ENCODE measurements around the gene EFCAB11.

Gene EFCAB11

GRCh38 chr14:89957376-89957775 is 2.8 kb upstream of the EFCAB11 start:
- no peak for DNase-seq (ENCODE audit: low read depth in 1 of 2, low spot score in 1 of 2)

DNA sequence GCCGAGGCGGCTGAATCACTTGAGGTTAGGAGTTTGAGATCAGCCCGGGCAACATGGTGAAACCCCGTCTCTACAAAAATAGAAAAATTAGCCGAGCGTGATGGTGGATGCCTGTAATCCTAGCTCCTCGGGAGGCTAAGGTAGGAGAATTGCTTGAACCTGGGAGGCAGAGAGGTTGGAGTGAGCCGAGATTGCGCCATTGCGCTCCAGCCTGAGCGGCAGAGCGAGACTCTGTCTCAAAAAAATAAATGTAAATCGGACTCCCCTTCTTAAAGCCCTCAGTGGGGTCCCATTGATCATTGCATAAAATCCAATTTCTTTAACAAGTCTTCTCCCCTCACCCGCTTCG is 2.1 kb upstream of the EFCAB11 start:
- DNase-seq (ENCODE audit: low read depth in 1 of 2, low spot score in 1 of 2): no peak

GRCh38 chr14:89955745-89956660 is 1.5 kb upstream of the EFCAB11 start, which contains the start of gene TDP1:
Gene TDP1, plus strand, starts transcription at chr14:89955927. Its CDS starts 7,188 bp downstream, at chr14:89963115.
- peak; percentile 93 to 95 for DNase-seq (ENCODE audit: low read depth in 1 of 2, low spot score in 1 of 2)

GRCh38 chr14:89955022-89955744 is 653 bp upstream of the EFCAB11 start:
- DNase-seq (ENCODE audit: low read depth in 1 of 2, low spot score in 1 of 2): no peak

GRCh38 chr14:89953602-89954001 is 928 bp downstream of the EFCAB11 start:
- no peak for DNase-seq (ENCODE audit: low read depth in 1 of 2, low spot score in 1 of 2)

DNA sequence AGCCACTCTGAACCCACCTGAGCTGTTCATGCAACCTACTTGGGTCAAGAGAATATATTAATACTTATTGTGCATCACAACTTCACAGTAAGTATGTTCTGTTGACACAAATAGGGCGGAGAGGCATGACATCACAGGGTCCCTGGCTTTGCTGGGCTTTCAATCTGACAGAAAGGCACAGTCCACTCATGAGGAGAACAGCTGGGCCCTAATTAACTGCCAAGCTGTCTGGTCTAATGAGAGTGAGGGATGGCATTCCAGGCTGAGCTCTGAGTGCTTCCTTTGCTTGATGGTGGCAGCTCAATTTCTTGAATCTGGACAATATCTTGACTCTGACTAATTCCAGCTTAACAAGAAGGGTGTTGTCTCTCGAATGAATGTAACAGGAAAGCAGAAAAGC is 2.0 kb downstream of the EFCAB11 start:
- no peak for DNase-seq (ENCODE audit: low read depth in 1 of 2, low spot score in 1 of 2)

DNA sequence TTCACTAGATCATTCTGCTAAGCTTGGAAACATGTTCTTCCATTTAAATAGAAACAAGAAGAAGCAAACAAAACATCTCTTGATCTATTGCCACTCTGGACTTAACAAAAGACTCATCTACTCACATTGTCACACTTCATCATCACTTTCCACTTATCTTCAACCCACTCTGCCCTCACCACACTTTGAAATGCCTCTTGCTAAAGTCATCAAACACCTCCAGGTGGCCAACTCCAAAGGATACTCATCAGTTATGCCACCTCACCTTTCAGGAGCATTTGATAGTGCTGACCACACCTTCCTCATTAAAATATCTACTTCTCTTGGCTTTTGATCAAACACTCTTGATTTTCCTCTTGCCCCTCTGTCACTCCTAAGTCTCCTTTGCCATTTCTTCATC is 7.2 kb downstream of the EFCAB11 start:
- no peak for DNase-seq (ENCODE audit: low read depth in 1 of 2, low spot score in 1 of 2)

GRCh38 chr14:89941830-89942377 is 12.6 kb downstream of the EFCAB11 start:
- no peak for DNase-seq (ENCODE audit: low read depth in 1 of 2, low spot score in 1 of 2)

DNA sequence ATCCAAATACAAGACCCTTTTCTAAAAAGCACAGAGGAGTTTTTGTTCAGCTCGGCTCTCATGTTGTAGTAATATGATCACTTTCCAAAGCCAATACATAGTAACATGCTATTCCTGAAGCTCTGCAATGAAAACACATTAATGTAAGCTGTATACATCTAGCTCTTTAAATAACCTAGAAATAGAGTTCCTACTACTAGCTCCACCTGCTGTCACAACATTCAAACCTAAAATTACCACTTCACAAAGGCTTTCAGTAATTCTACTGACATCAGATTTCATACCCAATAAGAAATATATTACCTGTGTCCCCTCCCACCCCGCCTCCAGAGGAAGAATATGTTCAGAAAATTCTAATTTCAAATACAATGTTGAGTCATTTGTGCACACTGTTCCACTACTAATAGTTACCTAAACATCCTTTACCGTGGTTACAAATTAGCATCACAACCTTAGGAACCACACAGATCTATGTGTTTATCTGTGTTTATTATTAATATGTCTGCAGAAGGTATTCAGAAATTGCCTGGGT is 17.8 kb downstream of the EFCAB11 start:
- no peak for DNase-seq (ENCODE audit: low read depth in 1 of 2, low spot score in 1 of 2)

DNA sequence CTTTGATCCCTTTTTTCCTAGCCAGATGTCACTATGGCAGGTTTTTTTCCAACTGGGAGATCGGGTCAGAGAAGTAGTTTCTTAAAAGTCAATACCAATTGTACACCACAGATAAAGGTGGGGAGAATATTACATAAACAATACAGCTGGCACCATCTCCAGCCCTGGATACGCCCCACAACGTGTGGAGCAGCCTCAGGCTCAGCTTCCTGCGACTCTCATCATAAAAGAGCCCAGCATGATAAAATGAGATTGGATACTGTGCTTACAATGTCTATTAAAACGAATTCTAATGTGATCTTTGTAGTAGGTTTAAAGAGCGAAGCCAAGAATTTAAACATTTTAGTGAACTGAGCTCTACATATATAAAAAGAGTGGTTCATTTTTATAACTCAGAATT is 21.5 kb downstream of the EFCAB11 start:
- DNase-seq (ENCODE audit: low read depth in 1 of 2, low spot score in 1 of 2): no peak

GRCh38 chr14:89927186-89927865 is 27.2 kb downstream of the EFCAB11 start:
- DNase-seq (ENCODE audit: low read depth in 1 of 2, low spot score in 1 of 2): no peak

GRCh38 chr14:89926694-89927093 is 27.8 kb downstream of the EFCAB11 start:
- DNase-seq (ENCODE audit: low read depth in 1 of 2, low spot score in 1 of 2): no peak

DNA sequence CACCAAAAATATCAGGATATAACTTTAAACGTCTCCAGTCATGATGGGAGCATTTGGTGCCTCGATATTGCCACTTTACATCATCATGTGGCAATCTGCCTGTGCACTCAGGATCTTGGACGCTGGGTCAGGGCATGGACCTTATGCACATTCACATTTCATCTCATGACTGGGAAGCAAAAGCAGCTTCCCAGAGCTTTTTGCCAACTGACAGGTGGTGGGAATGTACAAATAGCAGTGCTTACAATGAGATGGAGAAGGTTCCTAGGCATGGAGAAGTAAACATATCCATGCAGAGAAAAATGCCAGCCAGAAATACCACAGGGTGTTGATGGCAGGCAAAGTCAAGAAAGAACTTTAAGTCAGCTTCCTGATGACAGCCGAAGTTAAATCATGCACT is 30.3 kb downstream of the EFCAB11 start:
- no peak for DNase-seq (ENCODE audit: low read depth in 1 of 2, low spot score in 1 of 2)

DNA sequence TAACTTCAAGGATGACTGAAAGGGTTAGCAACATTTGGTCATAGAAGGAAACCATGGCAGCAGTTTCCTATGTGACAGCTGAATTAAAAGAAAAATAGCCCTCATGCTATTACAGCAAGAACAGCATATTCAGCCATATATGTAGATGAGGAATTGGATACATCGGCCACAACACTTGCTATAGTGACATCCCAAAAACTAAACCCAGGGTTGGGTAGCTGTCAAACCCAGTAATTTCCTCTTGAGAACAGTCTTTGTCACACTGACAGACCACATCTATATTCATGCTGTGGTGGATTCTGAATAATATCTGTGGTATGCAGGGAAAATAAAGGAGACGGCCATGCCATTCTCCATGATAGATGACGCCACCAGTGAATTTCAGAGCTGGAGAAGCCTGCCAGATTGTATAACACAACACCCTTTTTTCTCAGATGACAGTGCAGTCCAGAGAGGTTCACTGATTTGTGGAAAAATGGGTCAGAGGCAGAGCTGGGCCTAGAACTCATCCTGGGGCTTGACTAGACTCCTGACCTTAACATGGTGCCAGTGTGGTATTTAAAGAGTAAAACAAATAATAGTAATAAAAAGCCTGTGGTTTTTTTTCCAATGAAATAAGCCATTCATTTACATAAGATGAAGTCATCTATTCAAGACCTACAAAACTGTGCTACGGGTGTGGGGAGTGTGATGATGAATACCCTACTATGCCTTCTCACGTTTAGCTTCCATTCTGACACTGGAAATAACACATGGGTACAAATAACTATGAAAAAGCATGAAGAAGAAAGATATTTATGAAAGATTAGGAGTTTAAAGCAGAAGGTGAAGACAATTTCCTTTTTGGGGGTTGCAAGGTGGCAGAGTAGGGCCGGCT is 32.3 kb downstream of the EFCAB11 start:
- no peak for DNase-seq (ENCODE audit: low read depth in 1 of 2, low spot score in 1 of 2)

DNA sequence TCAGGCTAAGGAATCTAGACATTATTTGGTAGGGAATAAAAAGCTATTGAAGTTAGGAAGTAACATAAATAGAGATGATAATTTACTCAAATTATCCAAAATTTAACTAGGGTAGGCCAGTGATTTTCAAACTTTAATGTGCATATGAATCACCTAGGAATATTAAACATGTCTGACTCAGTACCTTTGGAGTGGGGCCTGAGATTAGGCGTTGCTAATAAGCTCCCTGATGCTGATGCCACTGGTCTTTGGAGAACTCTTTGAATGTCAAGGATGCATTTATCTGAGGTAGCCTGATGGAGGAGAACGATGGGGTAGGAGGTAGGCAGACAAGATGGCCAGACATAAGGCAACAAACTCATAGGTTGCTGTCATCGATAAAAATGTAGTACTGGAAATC is 33.2 kb downstream of the EFCAB11 start:
- no peak for DNase-seq (ENCODE audit: low read depth in 1 of 2, low spot score in 1 of 2)

- DNase-seq (ENCODE audit: low read depth in 1 of 2, low spot score in 1 of 2): no peak
Observed at GRCh38 chr14:89920056-89920455, 34.5 kb downstream of the EFCAB11 start.

- no peak for DNase-seq (ENCODE audit: low read depth in 1 of 2, low spot score in 1 of 2)
Observed at GRCh38 chr14:89918721-89919120, 35.8 kb downstream of the EFCAB11 start.

DNA sequence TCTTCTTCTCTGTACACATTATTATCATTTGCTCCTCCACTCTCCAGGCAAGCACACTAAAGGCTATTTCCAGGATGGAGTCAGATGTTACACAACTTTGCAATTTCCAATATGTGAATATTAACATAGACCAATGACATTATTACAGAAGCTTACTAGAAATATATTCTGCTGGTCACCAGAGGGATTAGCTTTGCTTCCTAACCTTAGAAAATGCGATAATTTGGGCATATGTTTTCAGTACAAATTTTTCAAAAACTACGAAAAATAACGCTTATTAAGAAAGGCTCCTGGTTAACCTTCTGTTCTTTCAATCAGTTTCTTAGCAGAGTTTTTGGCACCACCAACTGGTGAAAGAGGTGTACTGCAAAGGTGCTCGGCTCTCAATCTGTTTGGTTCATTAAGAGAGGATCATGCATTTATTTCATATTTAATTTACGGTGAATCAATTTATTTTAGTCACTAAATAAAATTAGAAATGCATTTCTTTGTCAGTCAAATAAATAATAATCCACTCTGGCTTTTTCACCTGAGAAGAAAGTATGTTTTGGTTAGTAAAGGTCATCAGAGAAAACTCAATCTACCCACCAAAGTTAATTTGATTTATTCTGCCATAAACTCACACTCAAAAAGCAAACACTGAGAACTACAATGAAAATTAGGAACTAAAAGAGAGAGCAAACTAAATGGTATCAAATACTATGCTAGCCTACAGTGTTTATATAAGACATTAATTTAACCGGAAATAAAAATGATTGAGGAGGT is 39.2 kb downstream of the EFCAB11 start:
- peak; percentile 15 to 24 for DNase-seq (ENCODE audit: low read depth in 1 of 2, low spot score in 1 of 2)

DNA sequence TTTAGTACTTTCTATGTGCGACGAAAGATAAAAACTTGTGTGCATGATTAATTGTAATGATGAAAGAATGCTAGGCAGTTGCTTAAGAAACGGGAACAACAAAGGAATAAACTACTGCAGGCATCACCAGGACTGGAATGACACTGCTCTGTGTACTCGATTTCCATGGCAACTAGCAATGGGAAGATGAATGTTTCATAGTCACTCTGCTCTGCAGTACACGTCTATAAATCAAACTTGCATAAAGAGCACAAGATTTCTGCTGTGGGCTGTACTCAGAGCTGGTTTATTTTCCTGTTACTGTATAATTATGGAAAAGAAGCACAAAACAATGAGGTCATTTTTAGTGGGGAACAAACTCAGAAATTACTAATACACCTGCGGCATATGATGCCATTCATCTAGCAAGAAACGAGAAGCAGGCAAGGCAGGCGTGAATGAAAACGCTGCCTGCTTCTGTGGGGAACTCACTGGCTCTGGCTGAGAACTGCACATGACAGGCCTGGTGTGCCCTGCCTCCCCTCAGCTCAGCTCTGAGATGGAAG is 41.8 kb downstream of the EFCAB11 start:
- no peak for DNase-seq (ENCODE audit: low read depth in 1 of 2, low spot score in 1 of 2)
